HepG2 (cell line): ENCODE measurements around the gene P4HA1. TPM values are rescaled to one million over a fixed set of nuclear protein-coding genes. Genes with fewer than 3 reads are reported as not detected.

Source experiments
- CENPX ChIP-seq: sonication (generic); formaldehyde crosslinking; IDR thresholded peaks from 2 replicates; pipeline ENCODE4 v1.9.0; 2021; ENCODE audit warnings: mild to moderate bottlenecking, missing genetic modification reagents, moderate library complexity
- ELF3 ChIP-seq: IDR thresholded peaks from 2 replicates; pipeline ENCODE4 v1.6.1; 2016; ENCODE audit warnings: missing genetic modification reagents, missing compliant biosample characterization
- FIP1L1 ChIP-seq: fragments of 200-400 bp; formaldehyde crosslinking; IDR thresholded peaks from 2 replicates; pipeline ENCODE4 v1.6.1; 2018; ENCODE audit warnings: low read depth, mild to moderate bottlenecking, low read length, moderate library complexity, borderline replicate concordance; ENCODE audit not compliant: insufficient read depth
- FOXJ3 ChIP-seq: sonication (generic); formaldehyde crosslinking; IDR thresholded peaks from 2 replicates; pipeline ENCODE4 v1.4.0; 2020; ENCODE audit warnings: missing genetic modification reagents, mild to moderate bottlenecking, borderline replicate concordance
- FOXP1 ChIP-seq, 2 experiments: fragments of 450-650 bp in 1 of 2; IDR thresholded peaks; 2 replicates each; pipeline ENCODE4 v1.6.1; 2017 to 2018; ENCODE audit warnings: antibody characterized with exemption in 1 of 2
- HDAC1 ChIP-seq: sonication (generic); formaldehyde crosslinking; IDR thresholded peaks from 2 replicates; pipeline ENCODE4 v1.5.1; 2020; ENCODE audit warnings: mild to moderate bottlenecking, missing genetic modification reagents
- HNRNPH1 ChIP-seq: fragments of 200-400 bp; formaldehyde crosslinking; optimal IDR thresholded peaks from 2 replicates; pipeline ENCODE3; 2017; ENCODE audit warnings: mild to moderate bottlenecking, low read depth, low read length
- HNRNPUL1 ChIP-seq: fragments of 200-400 bp; formaldehyde crosslinking; IDR thresholded peaks from 2 replicates; pipeline ENCODE4 v1.6.1; 2017; ENCODE audit warnings: low read depth, mild to moderate bottlenecking, low read length, moderate library complexity
- KDM1A ChIP-seq: IDR thresholded peaks from 2 replicates; pipeline ENCODE4 v1.6.1; 2016; ENCODE audit warnings: missing compliant biosample characterization
- NFIC ChIP-seq: IDR thresholded peaks from 2 replicates; pipeline ENCODE4 v1.6.1; 2012; ENCODE audit warnings: mild to moderate bottlenecking, low read length, inconsistent platforms
- PPARG ChIP-seq: conservative IDR thresholded peaks from 2 replicates; pipeline ENCODE4 v1.6.1; 2016; ENCODE audit warnings: missing biosample characterization, missing genetic modification reagents
- RAD51 ChIP-seq: fragments of 450-650 bp; IDR thresholded peaks from 2 replicates; pipeline ENCODE4 v1.6.1; 2016; ENCODE audit warnings: borderline replicate concordance
- SALL1 ChIP-seq: sonication (generic); formaldehyde crosslinking; IDR thresholded peaks from 2 replicates; pipeline ENCODE4 v1.8.0; 2022; ENCODE audit warnings: mild to moderate bottlenecking, missing genetic modification reagents
- SATB2 ChIP-seq: sonication (generic); formaldehyde crosslinking; IDR thresholded peaks from 2 replicates; pipeline ENCODE4 v1.5.0; 2020; ENCODE audit warnings: missing genetic modification reagents
- SIX4 ChIP-seq: sonication (generic); formaldehyde crosslinking; IDR thresholded peaks from 2 replicates; pipeline ENCODE4 v1.4.0; 2020; ENCODE audit warnings: missing genetic modification reagents
- SYNCRIP ChIP-seq: fragments of 200-400 bp; formaldehyde crosslinking; IDR thresholded peaks from 2 replicates; pipeline ENCODE4 v1.6.1; 2018; ENCODE audit warnings: mild to moderate bottlenecking, low read depth, low read length; ENCODE audit not compliant: insufficient read depth
- ZBTB38 ChIP-seq: sonication (generic); formaldehyde crosslinking; IDR thresholded peaks from 2 replicates; pipeline ENCODE4 v1.5.1; 2020; ENCODE audit warnings: mild to moderate bottlenecking, missing genetic modification reagents
- ZNF138 ChIP-seq: sonication (generic); formaldehyde crosslinking; IDR thresholded peaks from 2 replicates; pipeline ENCODE4 v1.5.0; 2020; ENCODE audit warnings: mild to moderate bottlenecking, low read depth, missing genetic modification reagents
- ZNF446 ChIP-seq: sonication (generic); formaldehyde crosslinking; IDR thresholded peaks from 2 replicates; pipeline ENCODE4 v1.5.0; 2020; ENCODE audit warnings: mild to moderate bottlenecking, missing genetic modification reagents
- ZNF558 ChIP-seq: sonication (generic); formaldehyde crosslinking; IDR thresholded peaks from 2 replicates; pipeline ENCODE4 v1.9.0; 2022; ENCODE audit warnings: mild to moderate bottlenecking, missing genetic modification reagents, borderline replicate concordance
- ZNF562 ChIP-seq: sonication (generic); formaldehyde crosslinking; IDR thresholded peaks from 2 replicates; pipeline ENCODE4 v1.8.0; 2022; ENCODE audit warnings: missing genetic modification reagents, borderline replicate concordance
- ZNF605 ChIP-seq: sonication (generic); formaldehyde crosslinking; IDR thresholded peaks from 2 replicates; pipeline ENCODE4 v1.8.0; 2022; ENCODE audit warnings: mild to moderate bottlenecking, missing genetic modification reagents
- polyA plus RNA-seq, 8 experiments: library from polyadenylated mRNA; depleted of rRNA in 3 of 8; stranded (reverse) in 7 of 8; unstranded in 1 of 8; fragments of >200 nt; fragmentation: Illumina TruSeq in 4 of 8; extraction: Trizol in 4 of 8; gene quantifications; 2 replicates each; pipeline versions ENCODE4 v1.2.1 to v1.2.3, GENCODE V29; 2011 to 2016; ENCODE audit warnings: low read depth in 4 of 8, missing spikeins in 1 of 8, mixed read lengths in 1 of 8; ENCODE audit not compliant: insufficient read depth in 1 of 8
- total RNA-seq, 5 experiments: library from RNA; depleted of rRNA; stranded (reverse); fragments of >200 nt; fragmentation: Illumina TruSeq; extraction: Trizol; gene quantifications; 2 replicates each; pipeline ENCODE4 v1.2.3, GENCODE V29; 2016; ENCODE audit warnings: low read depth in 1 of 5
- TF ChIP-seq, protein P1 (sequence below): sonication (generic); formaldehyde crosslinking; IDR thresholded peaks from 2 replicates; pipeline ENCODE4 v1.4.0; 2020; ENCODE audit warnings: mild to moderate bottlenecking, missing genetic modification reagents
- TF ChIP-seq, protein P2 (sequence below): sonication (generic); formaldehyde crosslinking; IDR thresholded peaks from 2 replicates; pipeline ENCODE4 v1.4.0; 2020; ENCODE audit warnings: mild to moderate bottlenecking, missing genetic modification reagents
- TF ChIP-seq, protein P3 (sequence below): sonication (generic); formaldehyde crosslinking; IDR thresholded peaks from 2 replicates; pipeline ENCODE4 v1.8.1; 2023; ENCODE audit warnings: mild to moderate bottlenecking, missing genetic modification reagents

The P4HA1 gene
- total and polyA plus RNA-seq, 2 of the 13 experiments (the other 11 are each of a cell fraction or from before 2014, with no cell fraction given), result 63.1 to 196 TPM

DNA sequence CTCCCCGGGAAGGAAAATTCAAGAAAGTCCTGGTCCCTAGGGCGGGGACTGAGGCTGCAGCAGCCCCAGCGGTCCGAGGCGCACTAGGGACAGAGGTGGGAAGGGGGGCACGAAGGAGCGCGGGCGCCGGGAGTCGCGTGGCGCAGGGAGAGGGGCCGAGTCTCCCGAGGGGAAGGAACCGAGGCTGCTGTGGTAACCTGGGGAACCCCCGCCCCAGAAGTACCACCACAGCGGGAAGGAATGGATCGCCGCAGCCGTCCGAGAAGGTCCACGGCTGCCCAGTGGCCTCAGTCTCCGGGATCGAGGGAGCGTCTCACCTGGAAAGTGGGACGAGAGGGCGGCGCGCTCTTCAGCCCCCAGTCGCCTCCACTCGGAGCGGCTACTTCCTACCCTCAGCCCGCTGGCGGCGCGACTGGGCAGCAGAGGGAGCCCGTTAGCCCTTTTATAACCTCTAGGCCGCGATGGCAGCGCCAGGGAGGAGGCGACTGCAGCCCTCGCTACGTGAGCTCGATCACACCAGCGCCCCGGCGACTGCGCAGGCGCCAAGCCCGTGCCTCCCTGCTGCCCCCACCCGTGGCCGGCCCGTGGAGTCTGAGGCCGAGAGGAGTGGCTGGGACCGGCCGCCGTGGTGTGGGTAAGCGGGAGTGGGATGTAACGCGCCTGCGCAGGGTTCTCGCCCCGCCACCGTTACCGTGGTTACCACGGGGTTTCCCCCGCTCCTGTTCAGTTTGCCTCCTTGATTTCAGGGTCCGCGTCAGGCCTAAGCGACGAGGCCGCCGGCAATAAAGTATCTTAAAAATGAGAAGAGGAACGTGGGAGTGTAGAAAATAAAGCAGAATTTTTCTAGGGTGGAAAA is at the start of gene P4HA1 (continued):
- TF ChIP-seq, protein P1, sequence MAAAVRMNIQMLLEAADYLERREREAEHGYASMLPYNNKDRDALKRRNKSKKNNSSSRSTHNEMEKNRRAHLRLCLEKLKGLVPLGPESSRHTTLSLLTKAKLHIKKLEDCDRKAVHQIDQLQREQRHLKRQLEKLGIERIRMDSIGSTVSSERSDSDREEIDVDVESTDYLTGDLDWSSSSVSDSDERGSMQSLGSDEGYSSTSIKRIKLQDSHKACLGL, result peak; percentile 82
- peak; percentile 90 for TF ChIP-seq HDAC1 (CRISPR knock-in tag)
- TF ChIP-seq HNRNPH1, result no peak
- peak; percentile 73; the same call in 1 of the 2 replicates for TF ChIP-seq FOXJ3
- TF ChIP-seq, protein P2, sequence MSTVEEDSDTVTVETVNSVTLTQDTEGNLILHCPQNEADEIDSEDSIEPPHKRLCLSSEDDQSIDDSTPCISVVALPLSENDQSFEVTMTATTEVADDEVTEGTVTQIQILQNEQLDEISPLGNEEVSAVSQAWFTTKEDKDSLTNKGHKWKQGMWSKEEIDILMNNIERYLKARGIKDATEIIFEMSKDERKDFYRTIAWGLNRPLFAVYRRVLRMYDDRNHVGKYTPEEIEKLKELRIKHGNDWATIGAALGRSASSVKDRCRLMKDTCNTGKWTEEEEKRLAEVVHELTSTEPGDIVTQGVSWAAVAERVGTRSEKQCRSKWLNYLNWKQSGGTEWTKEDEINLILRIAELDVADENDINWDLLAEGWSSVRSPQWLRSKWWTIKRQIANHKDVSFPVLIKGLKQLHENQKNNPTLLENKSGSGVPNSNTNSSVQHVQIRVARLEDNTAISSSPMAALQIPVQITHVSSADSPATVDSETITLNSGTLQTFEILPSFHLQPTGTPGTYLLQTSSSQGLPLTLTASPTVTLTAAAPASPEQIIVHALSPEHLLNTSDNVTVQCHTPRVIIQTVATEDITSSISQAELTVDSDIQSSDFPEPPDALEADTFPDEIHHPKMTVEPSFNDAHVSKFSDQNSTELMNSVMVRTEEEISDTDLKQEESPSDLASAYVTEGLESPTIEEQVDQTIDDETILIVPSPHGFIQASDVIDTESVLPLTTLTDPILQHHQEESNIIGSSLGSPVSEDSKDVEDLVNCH (CRISPR knock-in tag), result no peak
- peak; percentile 57; the same call in 1 of the 2 replicates for TF ChIP-seq PPARG (CRISPR knock-in tag)
- TF ChIP-seq ZNF138, result no peak
- TF ChIP-seq RAD51, result no peak
- TF ChIP-seq FIP1L1, result no peak
- no peak for TF ChIP-seq SYNCRIP
- no peak for TF ChIP-seq NFIC
- no peak for TF ChIP-seq FOXP1 (IDR thresholded peaks at IDR 0.05)
- TF ChIP-seq FOXP1 (CRISPR knock-in tag; IDR thresholded peaks at IDR 0.05), result no peak; the same call in 1 of the 2 replicates
- TF ChIP-seq SIX4 (CRISPR knock-in tag), result no peak; the same call in 1 of the 2 replicates
- peak; percentile 67; the same call in 1 of the 2 replicates for TF ChIP-seq SATB2 (CRISPR knock-in tag)
- TF ChIP-seq ZNF446, result no peak
- TF ChIP-seq KDM1A (CRISPR knock-in tag), result peak; percentile 58; the same call in 1 of the 2 replicates
- peak; percentile 90; the same call in 1 of the 2 replicates for TF ChIP-seq ZNF605 (CRISPR knock-in tag)
- TF ChIP-seq SALL1 (CRISPR knock-in tag), result peak; percentile 97
- no peak for TF ChIP-seq HNRNPUL1
- TF ChIP-seq ZNF562 (CRISPR knock-in tag), result no peak
- TF ChIP-seq ELF3, result peak; percentile 77
- peak; percentile 90 for TF ChIP-seq ZBTB38 (CRISPR knock-in tag)
- TF ChIP-seq ZNF558 (CRISPR knock-in tag), result peak; percentile 90
- TF ChIP-seq CENPX (CRISPR knock-in tag), result no peak
- TF ChIP-seq, protein P3, sequence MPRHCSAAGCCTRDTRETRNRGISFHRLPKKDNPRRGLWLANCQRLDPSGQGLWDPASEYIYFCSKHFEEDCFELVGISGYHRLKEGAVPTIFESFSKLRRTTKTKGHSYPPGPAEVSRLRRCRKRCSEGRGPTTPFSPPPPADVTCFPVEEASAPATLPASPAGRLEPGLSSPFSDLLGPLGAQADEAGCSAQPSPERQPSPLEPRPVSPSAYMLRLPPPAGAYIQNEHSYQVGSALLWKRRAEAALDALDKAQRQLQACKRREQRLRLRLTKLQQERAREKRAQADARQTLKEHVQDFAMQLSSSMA (CRISPR knock-in tag), result peak; percentile 88; the same call in 1 of the 2 replicates
